SK-N-SH (cell line): Measurements from ENCODE around the gene APOM. TPM values are rescaled to one million over a fixed set of nuclear protein-coding genes. Genes with fewer than 3 reads are reported as not detected.
A peak's percentile ranks its signal among the peaks of the same experiment; 100 is the strongest.

Experiments used
- CTCF ChIA-PET: fragments of 300-600, 350-600 bp; formaldehyde crosslinking; extraction: SDS; loops from one replicate; lab custom pipeline; 2021; lab: Yijun Ruan, JAX
- POLR2A ChIA-PET: fragments of 350-600 bp; sonication (Branson Sonifier 250); formaldehyde crosslinking; extraction: SDS; loops from one replicate; lab custom pipeline; 2020; ENCODE audit warnings: antibody characterized with exemption, inconsistent platforms; lab: Yijun Ruan, JAX
- DNase-seq: peaks from one replicate; pipeline ENCODE4 v3.0.0; 2012
- H2AFZ ChIP-seq: fragments of 200-600 bp; sonication (generic); 2 replicates; pipeline ENCODE4 v1.8.1; 2016; ENCODE audit warnings: antibody characterized with exemption, mild to moderate bottlenecking, low read depth
- H3F3A ChIP-seq: fragments of 200-600 bp; sonication (generic); replicated peaks from 2 replicates; pipeline ENCODE3; 2016; ENCODE audit warnings: antibody characterized with exemption, mild to moderate bottlenecking; ENCODE audit not compliant: insufficient read depth
- H3K27ac ChIP-seq, 2 experiments: fragments of 200-500 bp in 1 of 2; fragments of 200-600 bp in 1 of 2; sonication (Bioruptor generic) in 1 of 2; sonication (generic), shearing (Covaris generic) in 1 of 2; 2 replicates each; pipeline versions ENCODE4 v1.5.1 to v1.6.1; 2014 to 2016; ENCODE audit warnings: low read depth in 2 of 2, inconsistent platforms in 1 of 2, low read length in 1 of 2, mild to moderate bottlenecking in 1 of 2, mixed read lengths in 1 of 2
- H3K27me3 ChIP-seq: fragments of 200-600 bp; sonication (generic), shearing (Covaris generic); 2 replicates; pipeline ENCODE4 v1.6.1; 2016; ENCODE audit warnings: mixed run types; ENCODE audit not compliant: insufficient read depth
- H3K36me3 ChIP-seq, 2 experiments: fragments of 200-500 bp in 1 of 2; fragments of 200-600 bp in 1 of 2; sonication (Bioruptor generic) in 1 of 2; sonication (generic) in 1 of 2; replicated peaks in 1 of 2; 2 replicates each; pipeline versions ENCODE3 to v1.5.1; 2014 to 2016; ENCODE audit warnings: low read length in 1 of 2, mild to moderate bottlenecking in 1 of 2; ENCODE audit not compliant: insufficient read depth in 2 of 2, control insufficient read depth in 1 of 2
- H3K4me1 ChIP-seq, 2 experiments: fragments of 200-500 bp in 1 of 2; fragments of 200-600 bp in 1 of 2; sonication (Bioruptor generic) in 1 of 2; sonication (generic), shearing (Covaris generic) in 1 of 2; 2 replicates each; pipeline versions ENCODE4 v1.5.1 to v1.6.1; 2014 to 2016; ENCODE audit warnings: low read depth in 1 of 2, low read length in 1 of 2, mixed run types in 1 of 2; ENCODE audit not compliant: insufficient read depth in 2 of 2, control insufficient read depth in 1 of 2
- H3K4me2 ChIP-seq: fragments of 200-600 bp; sonication (generic), shearing (Covaris generic); 2 replicates; pipeline ENCODE4 v1.6.1; 2017; ENCODE audit warnings: mixed run types
- H3K4me3 ChIP-seq, 2 experiments: fragments of 200-500 bp in 1 of 2; fragments of 200-600 bp in 1 of 2; sonication (Bioruptor generic) in 1 of 2; sonication (generic), shearing (Covaris generic) in 1 of 2; 2 replicates each; pipeline versions ENCODE4 v1.5.1 to v1.8.1; 2014 to 2016; ENCODE audit warnings: low read depth in 2 of 2, inconsistent platforms in 1 of 2, low read length in 1 of 2, mild to moderate bottlenecking in 1 of 2, mixed read lengths in 1 of 2, moderate library complexity in 1 of 2
- H3K79me2 ChIP-seq: fragments of 200-600 bp; sonication (generic); 2 replicates; pipeline ENCODE4 v1.8.1; 2017; ENCODE audit warnings: mild to moderate bottlenecking; ENCODE audit not compliant: insufficient read depth
- H3K9ac ChIP-seq: fragments of 200-600 bp; sonication (generic); 2 replicates; pipeline ENCODE4 v1.6.1; 2017; ENCODE audit warnings: mixed run types
- H3K9me2 ChIP-seq: fragments of 200-600 bp; sonication (generic); 2 replicates; pipeline ENCODE4 v1.6.1; 2017; ENCODE audit warnings: mixed run types
- H3K9me3 ChIP-seq: fragments of 200-600 bp; sonication (generic); 2 replicates; pipeline ENCODE4 v1.6.1; 2017; ENCODE audit warnings: mixed run types, mild to moderate bottlenecking, moderate library complexity
- H4K20me1 ChIP-seq: fragments of 200-600 bp; sonication (generic); 2 replicates; pipeline ENCODE4 v1.6.1; 2017; ENCODE audit warnings: mild to moderate bottlenecking, mixed run types; ENCODE audit not compliant: insufficient read depth
- ELF1 ChIP-seq: IDR thresholded peaks from 2 replicates; pipeline ENCODE4 v1.4.0; 2012
- FOSL2 ChIP-seq: IDR thresholded peaks from 2 replicates; pipeline ENCODE4 v1.4.0; 2012; ENCODE audit warnings: low read depth, mild to moderate bottlenecking, moderate library complexity, borderline replicate concordance
- GABPA ChIP-seq: IDR thresholded peaks from 2 replicates; pipeline ENCODE4 v1.4.0; 2012; ENCODE audit warnings: low read depth, mild to moderate bottlenecking
- GATA2 ChIP-seq: sonication (generic); formaldehyde crosslinking; IDR thresholded peaks from 2 replicates; pipeline ENCODE4 v1.5.0; 2020; ENCODE audit warnings: mild to moderate bottlenecking, missing genetic modification reagents
- JUND ChIP-seq: IDR thresholded peaks from 2 replicates; pipeline ENCODE4 v1.4.0; 2012
- MXI1 ChIP-seq: IDR thresholded peaks from 2 replicates; pipeline ENCODE4 v1.6.1; 2012; ENCODE audit warnings: mild to moderate bottlenecking, low read depth, low read length, improper control_type of control experiment
- POLR2AphosphoS5 ChIP-seq: IDR thresholded peaks from 2 replicates; pipeline ENCODE4 v1.6.1; 2012; ENCODE audit warnings: low read depth, low read length
- RCOR1 ChIP-seq: fragments of 150-350 bp; IDR thresholded peaks from 2 replicates; pipeline ENCODE4 v1.6.1; 2017; ENCODE audit warnings: antibody characterized with exemption, low read length
- RXRA ChIP-seq: IDR thresholded peaks from 2 replicates; pipeline ENCODE4 v1.4.0; 2012; ENCODE audit warnings: low read depth, mild to moderate bottlenecking, borderline replicate concordance
- SMC3 ChIP-seq: IDR thresholded peaks from 2 replicates; pipeline ENCODE4 v1.6.1; 2012; ENCODE audit warnings: low read depth, low read length, improper control_type of control experiment
- TAF1 ChIP-seq: IDR thresholded peaks from 2 replicates; pipeline ENCODE4 v1.6.1; 2012; ENCODE audit warnings: low read depth, mild to moderate bottlenecking, low read length, moderate library complexity, borderline replicate concordance
- TEAD4 ChIP-seq: IDR thresholded peaks from 2 replicates; pipeline ENCODE4 v1.4.0; 2012; ENCODE audit warnings: mild to moderate bottlenecking, borderline replicate concordance; ENCODE audit not compliant: insufficient read depth
- WGBS: methylation state at CpG from one replicate; pipeline ENCODE4 v1.1.6; 2017; ENCODE audit warnings: low lambda C conversion rate; 5-methylcytosine and 5-hydroxymethylcytosine counted together
- polyA plus RNA-seq, 3 experiments: library from polyadenylated mRNA; depleted of rRNA; stranded (reverse); fragments of >200 nt; gene quantifications; 2 replicates each; pipeline ENCODE4 v1.2.3, GENCODE V29; 2012
- TF ChIP-seq, protein P1 (sequence below): fragments of 150-350 bp; IDR thresholded peaks from 2 replicates; pipeline ENCODE4 v1.6.1; 2017; ENCODE audit warnings: antibody characterized with exemption, low read length, low read depth, borderline replicate concordance
- TF ChIP-seq, protein P2 (sequence below): IDR thresholded peaks from 2 replicates; pipeline ENCODE4 v1.4.0; 2012; ENCODE audit warnings: low read depth
- TF ChIP-seq, protein P3 (sequence below): IDR thresholded peaks from 2 replicates; pipeline ENCODE4 v1.6.1; 2012; ENCODE audit warnings: mild to moderate bottlenecking, low read depth, low read length, moderate library complexity
- TF ChIP-seq, protein P4 (sequence below): IDR thresholded peaks from 2 replicates; pipeline ENCODE4; 2012
- TF ChIP-seq, protein P5 (sequence below): fragments of 150-350 bp; IDR thresholded peaks from 2 replicates; pipeline ENCODE4 v1.6.1; 2016; ENCODE audit warnings: mild to moderate bottlenecking, low read depth, low read length

Gene APOM
- polyA plus RNA-seq, 1 of the 3 experiments (the other 2 are of a cell fraction) = 6.8 TPM

DNA sequence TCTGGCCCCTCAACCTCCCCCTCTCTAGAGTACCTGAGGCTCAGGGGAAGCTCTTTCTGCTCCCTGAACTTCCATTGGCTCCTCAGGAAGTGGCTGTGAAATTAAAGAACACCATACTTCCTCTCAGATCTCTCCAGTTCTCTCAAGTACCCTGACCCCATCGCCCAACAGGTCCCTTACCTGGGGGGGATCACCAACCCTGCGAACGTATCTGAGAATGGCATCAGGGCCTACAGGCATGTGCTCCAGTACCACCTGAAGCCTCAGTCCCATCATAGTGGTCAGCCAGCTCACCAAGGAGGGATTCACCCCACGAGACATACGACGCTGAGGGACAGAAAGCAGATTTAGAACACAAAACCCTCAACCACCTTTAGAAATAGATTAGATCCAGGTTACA, 15.1 kb upstream of the APOM start:
- Histone ChIP-seq H3K4me1 (no peaks in the 10 kb centered on the region), H2AFZ (no peak overlapping the region), H3K9me2 (no peaks in the 10 kb centered on the region), H3K27ac (peak overlapping the region in 1 of 2 experiments; percentile 65; a peak in 2 of 4 replicates), H3K27me3 (no peaks in the 10 kb centered on the region), H3K4me3 (no peak overlapping the region), H3K36me3 (peaks cover 34 to 88% of the 10 kb centered on the region in 2 experiments), H3F3A (peaks cover 49% of the 10 kb centered on the region), H3K4me2 (no peak overlapping the region), H3K9ac (no peak overlapping the region), H3K79me2 (peaks cover under 1% of the 10 kb centered on the region; the same call in 1 of the 2 replicates), H4K20me1 (no peaks in the 10 kb centered on the region), H3K9me3 (no peaks in the 10 kb centered on the region)
- POLR2A ChIA-PET = interaction anchor here (1.1 to 1.2 kb wide), 2 partner anchors 18 to 19 kb away, joined by 3 to 6 read pairs; no protein-coding TSS in a partner anchor
- TF ChIP-seq, protein P1, sequence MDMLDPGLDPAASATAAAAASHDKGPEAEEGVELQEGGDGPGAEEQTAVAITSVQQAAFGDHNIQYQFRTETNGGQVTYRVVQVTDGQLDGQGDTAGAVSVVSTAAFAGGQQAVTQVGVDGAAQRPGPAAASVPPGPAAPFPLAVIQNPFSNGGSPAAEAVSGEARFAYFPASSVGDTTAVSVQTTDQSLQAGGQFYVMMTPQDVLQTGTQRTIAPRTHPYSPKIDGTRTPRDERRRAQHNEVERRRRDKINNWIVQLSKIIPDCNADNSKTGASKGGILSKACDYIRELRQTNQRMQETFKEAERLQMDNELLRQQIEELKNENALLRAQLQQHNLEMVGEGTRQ = no peak
- no peak for TF ChIP-seq ELF1
- TF ChIP-seq JUND = no peak
- TF ChIP-seq TAF1 = no peak
- TF ChIP-seq, protein P2, sequence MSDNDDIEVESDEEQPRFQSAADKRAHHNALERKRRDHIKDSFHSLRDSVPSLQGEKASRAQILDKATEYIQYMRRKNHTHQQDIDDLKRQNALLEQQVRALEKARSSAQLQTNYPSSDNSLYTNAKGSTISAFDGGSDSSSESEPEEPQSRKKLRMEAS = no peak
- TF ChIP-seq RCOR1 = no peak
- TF ChIP-seq, protein P3, sequence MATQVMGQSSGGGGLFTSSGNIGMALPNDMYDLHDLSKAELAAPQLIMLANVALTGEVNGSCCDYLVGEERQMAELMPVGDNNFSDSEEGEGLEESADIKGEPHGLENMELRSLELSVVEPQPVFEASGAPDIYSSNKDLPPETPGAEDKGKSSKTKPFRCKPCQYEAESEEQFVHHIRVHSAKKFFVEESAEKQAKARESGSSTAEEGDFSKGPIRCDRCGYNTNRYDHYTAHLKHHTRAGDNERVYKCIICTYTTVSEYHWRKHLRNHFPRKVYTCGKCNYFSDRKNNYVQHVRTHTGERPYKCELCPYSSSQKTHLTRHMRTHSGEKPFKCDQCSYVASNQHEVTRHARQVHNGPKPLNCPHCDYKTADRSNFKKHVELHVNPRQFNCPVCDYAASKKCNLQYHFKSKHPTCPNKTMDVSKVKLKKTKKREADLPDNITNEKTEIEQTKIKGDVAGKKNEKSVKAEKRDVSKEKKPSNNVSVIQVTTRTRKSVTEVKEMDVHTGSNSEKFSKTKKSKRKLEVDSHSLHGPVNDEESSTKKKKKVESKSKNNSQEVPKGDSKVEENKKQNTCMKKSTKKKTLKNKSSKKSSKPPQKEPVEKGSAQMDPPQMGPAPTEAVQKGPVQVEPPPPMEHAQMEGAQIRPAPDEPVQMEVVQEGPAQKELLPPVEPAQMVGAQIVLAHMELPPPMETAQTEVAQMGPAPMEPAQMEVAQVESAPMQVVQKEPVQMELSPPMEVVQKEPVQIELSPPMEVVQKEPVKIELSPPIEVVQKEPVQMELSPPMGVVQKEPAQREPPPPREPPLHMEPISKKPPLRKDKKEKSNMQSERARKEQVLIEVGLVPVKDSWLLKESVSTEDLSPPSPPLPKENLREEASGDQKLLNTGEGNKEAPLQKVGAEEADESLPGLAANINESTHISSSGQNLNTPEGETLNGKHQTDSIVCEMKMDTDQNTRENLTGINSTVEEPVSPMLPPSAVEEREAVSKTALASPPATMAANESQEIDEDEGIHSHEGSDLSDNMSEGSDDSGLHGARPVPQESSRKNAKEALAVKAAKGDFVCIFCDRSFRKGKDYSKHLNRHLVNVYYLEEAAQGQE = no peak
- no peak for TF ChIP-seq GATA2 (CRISPR knock-in tag)
- no peak for TF ChIP-seq TEAD4
- TF ChIP-seq, protein P4, sequence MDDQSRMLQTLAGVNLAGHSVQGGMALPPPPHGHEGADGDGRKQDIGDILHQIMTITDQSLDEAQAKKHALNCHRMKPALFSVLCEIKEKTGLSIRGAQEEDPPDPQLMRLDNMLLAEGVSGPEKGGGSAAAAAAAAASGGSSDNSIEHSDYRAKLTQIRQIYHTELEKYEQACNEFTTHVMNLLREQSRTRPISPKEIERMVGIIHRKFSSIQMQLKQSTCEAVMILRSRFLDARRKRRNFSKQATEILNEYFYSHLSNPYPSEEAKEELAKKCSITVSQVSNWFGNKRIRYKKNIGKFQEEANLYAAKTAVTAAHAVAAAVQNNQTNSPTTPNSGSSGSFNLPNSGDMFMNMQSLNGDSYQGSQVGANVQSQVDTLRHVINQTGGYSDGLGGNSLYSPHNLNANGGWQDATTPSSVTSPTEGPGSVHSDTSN = no peak
- TF ChIP-seq RXRA = no peak
- no peak for TF ChIP-seq SMC3
- TF ChIP-seq POLR2AphosphoS5 = no peak
- no peak for TF ChIP-seq FOSL2
- TF ChIP-seq GABPA = no peak
- TF ChIP-seq, protein P5, sequence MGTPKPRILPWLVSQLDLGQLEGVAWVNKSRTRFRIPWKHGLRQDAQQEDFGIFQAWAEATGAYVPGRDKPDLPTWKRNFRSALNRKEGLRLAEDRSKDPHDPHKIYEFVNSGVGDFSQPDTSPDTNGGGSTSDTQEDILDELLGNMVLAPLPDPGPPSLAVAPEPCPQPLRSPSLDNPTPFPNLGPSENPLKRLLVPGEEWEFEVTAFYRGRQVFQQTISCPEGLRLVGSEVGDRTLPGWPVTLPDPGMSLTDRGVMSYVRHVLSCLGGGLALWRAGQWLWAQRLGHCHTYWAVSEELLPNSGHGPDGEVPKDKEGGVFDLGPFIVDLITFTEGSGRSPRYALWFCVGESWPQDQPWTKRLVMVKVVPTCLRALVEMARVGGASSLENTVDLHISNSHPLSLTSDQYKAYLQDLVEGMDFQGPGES = no peak
- TF ChIP-seq MXI1 = no peak
- CTCF ChIA-PET = interaction anchor here (1.1 kb wide), 1 partner anchor 66 kb away, joined by 3 read pairs; no protein-coding TSS in a partner anchor
- WGBS = 96% methylated on average over 6 of the region's 6 CpGs
- no peak for DNase-seq
